IPS-11a (cell line): ENCODE measurements around the gene CC2D1A.
A peak's percentile ranks its signal among the peaks of the same experiment; 100 is the strongest.

Source experiments
- H3K4me3 ChIP-seq: one replicate; pipeline ENCODE4 v1.5.1; 2013; ENCODE audit warnings: low read depth, low read length, control low read depth

Gene CC2D1A

DNA sequence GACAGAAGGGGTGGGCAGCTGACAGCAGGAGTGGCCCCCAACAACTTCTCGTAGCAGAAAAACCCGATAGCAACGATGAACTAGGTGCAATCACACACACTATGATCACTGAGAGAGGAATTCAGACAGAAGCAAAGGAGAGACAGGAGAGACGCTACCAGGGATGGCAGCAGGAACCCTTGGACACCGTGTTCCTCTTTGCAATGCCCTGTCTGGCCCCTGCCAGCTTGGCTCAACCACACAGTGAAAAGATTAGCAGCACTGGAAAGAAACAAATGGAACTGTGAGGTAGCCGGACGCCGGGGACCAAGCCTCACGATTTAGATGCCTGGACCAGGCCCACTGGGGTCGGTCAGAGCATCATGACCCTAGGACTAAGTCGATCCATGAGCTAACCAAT lies 69.9 kb downstream of the CC2D1A start:
- no peak overlapping the region for H3K4me3 ChIP-seq

DNA sequence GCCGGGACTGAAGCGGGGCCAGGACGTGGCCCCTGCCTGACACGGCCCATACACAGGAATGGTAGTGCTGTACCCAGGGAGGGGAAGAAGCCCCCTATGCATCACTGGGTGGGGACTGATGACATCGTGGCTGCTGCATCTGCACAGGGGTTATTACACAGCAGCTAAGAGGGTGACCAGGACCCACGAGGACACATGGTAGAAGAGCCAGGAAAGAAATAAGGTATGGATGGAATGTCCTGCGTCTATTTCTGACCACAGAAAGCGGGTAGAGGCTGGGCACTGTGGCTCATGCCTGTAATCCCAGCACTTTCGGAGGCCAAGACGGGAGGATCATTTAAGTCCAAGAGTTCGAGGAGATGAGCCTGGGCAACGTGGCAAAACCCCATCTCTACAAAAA lies 70.4 kb downstream of the CC2D1A start:
- H3K4me3 ChIP-seq: no peak overlapping the region

DNA sequence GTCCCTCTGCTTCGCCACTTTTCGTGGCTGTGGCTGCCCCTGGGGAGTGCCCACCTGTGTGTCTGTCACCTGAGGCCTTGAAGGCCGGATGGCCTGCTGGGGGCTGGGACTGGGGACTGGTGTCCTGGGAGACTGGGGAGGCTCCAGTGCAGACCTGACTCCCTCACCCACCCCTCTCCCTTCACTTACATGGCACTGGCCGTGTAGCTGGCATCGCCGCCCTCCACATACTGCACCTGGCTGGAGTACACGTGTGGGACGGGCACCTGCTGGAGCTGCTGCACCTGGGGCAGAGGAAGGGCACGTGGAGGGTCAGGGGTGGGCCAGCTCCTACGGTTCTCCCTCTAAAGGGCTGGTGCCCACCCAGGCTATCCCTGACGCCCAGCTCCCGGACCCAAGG lies 71.8 kb downstream of the CC2D1A start:
- H3K4me3 ChIP-seq: no peak overlapping the region

DNA sequence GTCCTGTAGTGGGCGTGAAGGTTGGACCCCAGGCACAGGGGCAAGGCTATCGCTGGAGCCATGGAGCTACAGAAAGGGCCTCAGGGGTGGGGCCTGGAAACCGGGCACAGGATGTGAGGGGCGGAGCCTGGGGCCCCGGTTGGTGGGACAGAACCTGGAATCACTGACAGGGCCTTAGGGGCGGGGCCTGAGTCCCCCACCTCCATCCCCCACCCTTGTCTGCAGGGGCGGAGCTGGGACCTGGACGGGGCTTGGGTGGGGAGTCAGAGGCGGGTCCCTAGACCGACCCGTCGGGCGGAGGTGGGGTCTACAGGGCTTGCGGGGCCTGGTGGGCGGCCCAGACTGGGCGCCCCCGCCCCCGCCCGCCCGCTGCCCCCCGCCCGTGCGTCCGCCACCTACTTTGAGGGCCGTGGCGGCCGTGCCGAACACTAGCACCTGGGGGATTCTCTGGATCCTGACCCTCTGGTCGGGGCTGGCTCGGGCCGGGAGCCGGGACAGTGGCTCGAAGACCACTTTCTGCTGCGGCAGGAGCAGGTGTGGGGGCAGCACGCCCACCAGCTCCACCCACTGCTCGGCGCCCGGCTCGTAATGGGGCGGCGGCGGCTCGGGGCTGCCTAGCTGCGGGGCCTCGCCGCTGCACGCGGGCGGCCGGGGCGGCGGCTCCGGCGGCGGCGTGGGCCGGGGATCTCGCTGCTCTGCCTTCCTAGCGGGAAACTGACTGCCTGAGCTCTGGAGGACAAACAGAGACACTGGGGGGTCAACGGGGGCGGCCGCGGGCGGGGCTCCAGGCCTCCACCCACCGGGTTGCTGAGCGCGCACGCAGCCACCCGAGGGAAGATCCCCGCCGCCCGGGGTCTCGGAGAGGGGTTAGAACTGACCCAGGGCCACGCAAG lies 72.6 kb downstream of the CC2D1A start:
- peak overlapping the region; percentile 37 for H3K4me3 ChIP-seq

DNA sequence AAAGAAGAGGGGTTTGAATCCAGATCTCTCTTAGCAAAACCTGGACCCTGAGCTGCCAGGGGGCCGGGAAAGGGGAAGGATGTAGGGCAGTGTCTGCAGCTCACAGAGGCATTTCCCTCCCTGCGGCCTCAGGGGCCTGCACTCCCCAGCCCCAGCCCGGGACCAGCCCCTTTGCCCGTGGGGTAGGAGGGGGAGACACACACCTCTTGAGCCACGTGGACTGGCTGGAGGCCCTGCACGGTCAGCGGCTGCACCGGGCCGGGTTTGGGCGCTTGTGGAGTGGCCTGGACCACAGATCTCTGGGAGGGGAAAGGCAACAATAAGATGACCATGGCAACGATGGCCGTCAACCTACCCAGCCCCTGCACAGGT lies 73.2 kb downstream of the CC2D1A start:
- H3K4me3 ChIP-seq: peak overlapping the region; percentile 37

DNA sequence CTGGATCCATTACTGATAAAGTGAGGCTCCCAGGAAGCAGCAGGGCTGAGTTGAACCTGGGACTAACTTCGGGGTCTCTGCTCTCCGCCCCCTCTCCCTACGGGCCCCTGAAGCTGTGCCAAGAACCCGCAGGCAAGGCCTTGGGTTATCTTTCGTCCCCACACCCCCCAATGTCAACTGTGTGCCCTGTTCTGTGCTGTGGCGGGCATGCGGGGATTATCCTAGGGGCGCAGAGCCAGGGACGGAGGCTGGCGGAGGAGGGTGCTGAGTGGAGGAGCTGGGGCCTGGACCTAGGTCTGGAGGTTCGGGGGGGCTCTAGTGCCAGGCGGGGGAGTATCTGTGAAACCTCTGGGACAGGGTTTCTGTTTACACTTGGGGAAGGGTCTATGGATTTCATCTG lies 73.7 kb downstream of the CC2D1A start:
- no peak overlapping the region for H3K4me3 ChIP-seq

DNA sequence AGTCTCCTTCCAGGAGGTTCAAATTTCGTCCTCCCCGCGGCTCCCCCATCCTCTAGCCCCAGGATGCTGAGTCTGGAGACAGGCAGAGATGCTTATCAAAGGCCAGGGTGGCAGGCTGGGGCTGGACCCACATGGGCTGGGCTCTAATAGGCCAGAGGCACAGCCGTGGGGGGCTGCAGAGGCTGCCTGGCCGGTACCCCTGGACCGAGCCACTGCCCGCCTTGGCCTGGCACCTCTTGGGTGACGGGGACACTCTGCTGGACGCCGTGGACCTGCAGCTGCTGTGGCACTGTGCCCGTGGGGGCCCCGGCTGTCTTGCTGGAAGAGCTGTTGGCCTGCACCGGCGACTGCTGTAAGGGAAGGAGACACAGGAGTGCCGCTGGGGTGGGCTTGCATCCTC lies 74.3 kb downstream of the CC2D1A start:
- no peak overlapping the region for H3K4me3 ChIP-seq
